ENCODE results near the gene FRMD3. TPM values are rescaled to one million over a fixed set of nuclear protein-coding genes. Genes with fewer than 3 reads are reported as not detected.

The FRMD3 gene
- total RNA-seq, 1 experiment from 2014 or later, result 3.9 TPM

- Histone ChIP-seq H3F3A (ENCODE audit: low read length, unreplicated experiment) (no peaks in the 10 kb centered on the region), H3K9ac (ENCODE audit: low read length) (no peak overlapping the region), H3K4me3 (ENCODE audit: low read length) (no peak overlapping the region), H3K27me3 (ENCODE audit: low read length) (no peaks in the 10 kb centered on the region), H3K9me2 (replicated peaks; ENCODE audit: low read length) (no peaks in the 10 kb centered on the region), H3K36me3 (ENCODE audit: low read depth, low read length) (no peaks in the 10 kb centered on the region), H3K27ac (ENCODE audit: low read length) (no peak overlapping the region), H3K79me2 (ENCODE audit: low read length) (no peaks in the 10 kb centered on the region), H2AFZ (ENCODE audit: low read length) (no peak overlapping the region), H4K20me1 (ENCODE audit: low read length) (no peaks in the 10 kb centered on the region), H3K4me2 (ENCODE audit: low read length) (no peak overlapping the region), H3K4me1 (ENCODE audit: insufficient read depth, low read length) (no peaks in the 10 kb centered on the region), H3K9me3 (ENCODE audit: low read length) (no peaks in the 10 kb centered on the region)
- no TSS peak for BruUV-seq (replicated peaks)
- TF ChIP-seq, protein P1, sequence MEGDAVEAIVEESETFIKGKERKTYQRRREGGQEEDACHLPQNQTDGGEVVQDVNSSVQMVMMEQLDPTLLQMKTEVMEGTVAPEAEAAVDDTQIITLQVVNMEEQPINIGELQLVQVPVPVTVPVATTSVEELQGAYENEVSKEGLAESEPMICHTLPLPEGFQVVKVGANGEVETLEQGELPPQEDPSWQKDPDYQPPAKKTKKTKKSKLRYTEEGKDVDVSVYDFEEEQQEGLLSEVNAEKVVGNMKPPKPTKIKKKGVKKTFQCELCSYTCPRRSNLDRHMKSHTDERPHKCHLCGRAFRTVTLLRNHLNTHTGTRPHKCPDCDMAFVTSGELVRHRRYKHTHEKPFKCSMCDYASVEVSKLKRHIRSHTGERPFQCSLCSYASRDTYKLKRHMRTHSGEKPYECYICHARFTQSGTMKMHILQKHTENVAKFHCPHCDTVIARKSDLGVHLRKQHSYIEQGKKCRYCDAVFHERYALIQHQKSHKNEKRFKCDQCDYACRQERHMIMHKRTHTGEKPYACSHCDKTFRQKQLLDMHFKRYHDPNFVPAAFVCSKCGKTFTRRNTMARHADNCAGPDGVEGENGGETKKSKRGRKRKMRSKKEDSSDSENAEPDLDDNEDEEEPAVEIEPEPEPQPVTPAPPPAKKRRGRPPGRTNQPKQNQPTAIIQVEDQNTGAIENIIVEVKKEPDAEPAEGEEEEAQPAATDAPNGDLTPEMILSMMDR (conservative IDR thresholded peaks at IDR 0.05; ENCODE audit: low read depth, low read length), result no peak
- TF ChIP-seq EZH2 (IDR thresholded peaks at IDR 0.05; ENCODE audit: low read length, unreplicated experiment) (no peak), EZH2phosphoT487 (IDR thresholded peaks at IDR 0.05; ENCODE audit: borderline replicate concordance, low read length) (no peak)
- POLR2A ChIA-PET (ENCODE audit: unreplicated experiment), result no interaction called here
- DNase-seq (no peak), ATAC-seq (no peak)
- CTCF ChIA-PET, result no interaction called here
- intact Hi-C loops (cut with micrococcal nuclease), result no loop called here
These were observed 215.1 kb downstream of the FRMD3 start for GRCh38 chr9:83323148-83323547.

- POLR2A ChIA-PET (ENCODE audit: unreplicated experiment), result no interaction called here
- Histone ChIP-seq H3K9ac (ENCODE audit: low read length) (no peak overlapping the region), H3K4me3 (ENCODE audit: low read length) (no peak overlapping the region), H3K4me1 (ENCODE audit: insufficient read depth, low read length) (no peaks in the 10 kb centered on the region), H3K27ac (ENCODE audit: low read length) (no peak overlapping the region), H3K9me3 (ENCODE audit: low read length) (no peaks in the 10 kb centered on the region), H3K4me2 (ENCODE audit: low read length) (no peak overlapping the region), H3F3A (ENCODE audit: low read length, unreplicated experiment) (no peaks in the 10 kb centered on the region), H3K36me3 (ENCODE audit: low read depth, low read length) (no peaks in the 10 kb centered on the region), H3K27me3 (ENCODE audit: low read length) (no peaks in the 10 kb centered on the region), H3K79me2 (ENCODE audit: low read length) (no peaks in the 10 kb centered on the region), H3K9me2 (replicated peaks; ENCODE audit: low read length) (no peaks in the 10 kb centered on the region), H2AFZ (ENCODE audit: low read length) (no peak overlapping the region), H4K20me1 (ENCODE audit: low read length) (no peaks in the 10 kb centered on the region)
- intact Hi-C loops (cut with micrococcal nuclease), result no loop called here
- DNase-seq, result no peak
- no TSS peak for BruUV-seq (replicated peaks)
- TF ChIP-seq EZH2phosphoT487 (IDR thresholded peaks at IDR 0.05; ENCODE audit: borderline replicate concordance, low read length) (no peak), EZH2 (IDR thresholded peaks at IDR 0.05; ENCODE audit: low read length, unreplicated experiment) (no peak)
- TF ChIP-seq, protein P1 (conservative IDR thresholded peaks at IDR 0.05; ENCODE audit: low read depth, low read length), result no peak
- CTCF ChIA-PET, result no interaction called here
- no peak for ATAC-seq
These were observed 215.8 kb downstream of the FRMD3 start for GRCh38 chr9:83322438-83322837.

GRCh38 chr9:83317244-83317643 is 221.0 kb downstream of the FRMD3 start:
- TF ChIP-seq, protein P1 (conservative IDR thresholded peaks at IDR 0.05; ENCODE audit: low read depth, low read length), result no peak
- no peak for TF ChIP-seq EZH2 (IDR thresholded peaks at IDR 0.05; ENCODE audit: low read length, unreplicated experiment)
- no peak for TF ChIP-seq EZH2phosphoT487 (IDR thresholded peaks at IDR 0.05; ENCODE audit: borderline replicate concordance, low read length)
- no peak overlapping the region for H2AFZ ChIP-seq (ENCODE audit: low read length)
- BruUV-seq (replicated peaks), result no TSS peak
- no peaks in the 10 kb centered on the region for H3K36me3 ChIP-seq (ENCODE audit: low read depth, low read length)
- H3K4me3 ChIP-seq (ENCODE audit: low read length), result no peak overlapping the region
- no peaks in the 10 kb centered on the region for H4K20me1 ChIP-seq (ENCODE audit: low read length)
- H3K4me2 ChIP-seq (ENCODE audit: low read length), result no peak overlapping the region
- H3K4me1 ChIP-seq (ENCODE audit: insufficient read depth, low read length), result no peaks in the 10 kb centered on the region
- DNase-seq, result no peak
- no peak overlapping the region for H3K9ac ChIP-seq (ENCODE audit: low read length)
- no peaks in the 10 kb centered on the region for H3F3A ChIP-seq (ENCODE audit: low read length, unreplicated experiment)
- ATAC-seq, result no peak
- H3K9me2 ChIP-seq (replicated peaks; ENCODE audit: low read length), result no peaks in the 10 kb centered on the region
- intact Hi-C loops (cut with micrococcal nuclease), result no loop called here
- no peak overlapping the region for H3K27ac ChIP-seq (ENCODE audit: low read length)
- no peaks in the 10 kb centered on the region for H3K27me3 ChIP-seq (ENCODE audit: low read length)
- CTCF ChIA-PET, result no interaction called here
- POLR2A ChIA-PET (ENCODE audit: unreplicated experiment), result no interaction called here
- no peaks in the 10 kb centered on the region for H3K9me3 ChIP-seq (ENCODE audit: low read length)
- no peaks in the 10 kb centered on the region for H3K79me2 ChIP-seq (ENCODE audit: low read length)
